ENCODE data around the gene INSIG2. TPM values are rescaled to one million over a fixed set of nuclear protein-coding genes. Genes with fewer than 3 reads are reported as not detected.

Gene INSIG2
- total and polyA plus RNA-seq, 2 of the 4 experiments (the other 2 are of a cell fraction): 9.1 to 11.7 TPM

- POLR2A ChIA-PET (ENCODE audit: unreplicated experiment): no interaction called here
- Histone ChIP-seq H2AK5ac (ENCODE audit: low read depth, low read length) (no peak overlapping the region), H3K4me3 (ENCODE audit: insufficient read depth, low read depth, low read length) (no peak overlapping the region), H3K18ac (ENCODE audit: low read depth, low read length) (no peak overlapping the region), H2AK9ac (replicated peaks; ENCODE audit: low read depth, low read length, poor library complexity) (no peak overlapping the region), H3K56ac (ENCODE audit: extremely low read depth, insufficient read depth, low read length) (no peak overlapping the region), H3K23ac (ENCODE audit: low read depth, low read length) (no peak overlapping the region), H4K20me1 (ENCODE audit: insufficient read depth, low read length) (no peaks in the 10 kb centered on the region), H3K79me1 (ENCODE audit: low read depth in 1 of 2, low read length in 2 of 2) (no peaks in the 10 kb centered on the region), H3K9me3 (ENCODE audit: control insufficient read depth, insufficient read depth, low read length) (no peaks in the 10 kb centered on the region), H4K8ac (ENCODE audit: low read depth in 2 of 2, low read length in 2 of 2) (no peak overlapping the region), H3K4ac (ENCODE audit: low read depth, low read length) (no peak overlapping the region), H3K9me1 (ENCODE audit: insufficient read depth, low read length) (no peaks in the 10 kb centered on the region), H3K36me3 (ENCODE audit: control insufficient read depth, insufficient read depth, low read length) (no peaks in the 10 kb centered on the region), H4K91ac (ENCODE audit: insufficient read depth, low read depth, low read length) (no peak overlapping the region), H3K9ac (ENCODE audit: low read depth, low read length) (no peak overlapping the region), H2BK120ac (ENCODE audit: low read depth, low read length) (no peak overlapping the region), H2BK5ac (ENCODE audit: low read depth, low read length, poor library complexity, severe bottlenecking) (no peak overlapping the region), H3K4me2 (ENCODE audit: low read depth, low read length) (no peak overlapping the region), H3K27ac (ENCODE audit: insufficient read depth, low read length) (no peak overlapping the region), H2BK15ac (ENCODE audit: low read depth, low read length) (no peak overlapping the region), H2AFZ (replicated peaks; ENCODE audit: low read length, poor library complexity) (no peak overlapping the region), H3K4me1 (ENCODE audit: control insufficient read depth, insufficient read depth, low read length) (peaks cover 2% of the 10 kb centered on the region; the same call in 1 of the 2 replicates), H2BK20ac (ENCODE audit: low read depth, low read length) (no peak overlapping the region), H3K14ac (replicated peaks; ENCODE audit: low read depth, low read length) (no peak overlapping the region), H4K5ac (ENCODE audit: low read depth, low read length) (no peak overlapping the region), H3K27me3 (ENCODE audit: control insufficient read depth, insufficient read depth, low read length) (no peaks in the 10 kb centered on the region)
- WGBS, 2 experiments (ENCODE audit: extremely low coverage in 2 of 2, insufficient read length in 1 of 2): no CpG with 5 or more reads among the region's 4 CpGs
- intact Hi-C loops (cut with micrococcal nuclease): no loop called here
- no peak for TF ChIP-seq BHLHE40 (IDR thresholded peaks at IDR 0.05; ENCODE audit: low read depth, low read length)
- in situ Hi-C loops (cut with MboI; ENCODE audit: low sequenced_read_pairs): no loop called here
- CTCF ChIA-PET: no interaction called here
- dilution Hi-C loops (cut with HindIII; ENCODE audit: low sequenced_read_pairs, unreplicated experiment): no loop called here
- BruUV-seq (replicated peaks): no TSS peak
- no peak for DNase-seq
- no peak for ATAC-seq (ENCODE audit: low read depth)
These were observed 32.1 kb downstream of the INSIG2 start for GRCh38 chr2:118120401-118120780.
